MG63 (cell line): ENCODE results near the gene RPS6KA3. TPM values are rescaled to one million over a fixed set of nuclear protein-coding genes. Genes with fewer than 3 reads are reported as not detected.
A peak's percentile ranks its signal among the peaks of the same experiment; 100 is the strongest.
"Not testable (repeated sequence)": the region's sequence is repeated elsewhere in the genome, so short reads cannot be mapped to it uniquely, and the experiment has no call there.

Experiments
- DNase-seq: peaks from one replicate; pipeline ENCODE4 v3.0.0-alpha.2; 2020
- H3K27me3 ChIP-seq: fragments of 250-450 bp; sonication (Bioruptor Pico); 2 replicates; pipeline ENCODE4 v1.5.1; 2020; ENCODE audit warnings: mild to moderate bottlenecking, moderate library complexity
- H3K36me3 ChIP-seq: fragments of 250-450 bp; sonication (Bioruptor Pico); 2 replicates; pipeline ENCODE4 v1.5.1; 2020; ENCODE audit warnings: mild to moderate bottlenecking, moderate library complexity
- H3K4me3 ChIP-seq: fragments of 250-450 bp; sonication (Bioruptor Pico); 2 replicates; pipeline ENCODE4 v1.5.1; 2020; ENCODE audit warnings: mild to moderate bottlenecking, moderate library complexity
- H3K9me3 ChIP-seq: fragments of 250-450 bp; sonication (Bioruptor Pico); 2 replicates; pipeline ENCODE4 v1.5.1; 2020; ENCODE audit warnings: mild to moderate bottlenecking, moderate library complexity
- total RNA-seq: library from RNA; depleted of rRNA; stranded (reverse); fragments of >200 nt; shearing (Covaris generic); gene quantifications from 2 replicates; pipeline ENCODE4 v1.2.3, GENCODE V29; 2014; ENCODE audit warnings: low replicate concordance

The RPS6KA3 gene
- total RNA-seq, 1 experiment from 2014 or later: 25.5 TPM

- H3K4me3 ChIP-seq: no peak overlapping the region
- H3K27me3 ChIP-seq: no peaks in the 10 kb centered on the region
- H3K36me3 ChIP-seq: no peaks in the 10 kb centered on the region
- H3K9me3 ChIP-seq: no peaks in the 10 kb centered on the region
- DNase-seq: no peak
Measured at GRCh38 chrX:20269848-20270561, 3.3 kb upstream of the RPS6KA3 start.

GRCh38 chrX:20267931-20268701 lies 1.4 kb upstream of the RPS6KA3 start:
- DNase-seq: no peak
- Histone ChIP-seq H3K4me3 (no peak overlapping the region), H3K27me3 (no peaks in the 10 kb centered on the region), H3K9me3 (no peaks in the 10 kb centered on the region), H3K36me3 (no peaks in the 10 kb centered on the region)

- DNase-seq: no peak
- H3K36me3 ChIP-seq: no peaks in the 10 kb centered on the region
- no peak overlapping the region; the same call in 1 of the 2 replicates for H3K4me3 ChIP-seq
- H3K27me3 ChIP-seq: no peaks in the 10 kb centered on the region
- no peaks in the 10 kb centered on the region for H3K9me3 ChIP-seq
Measured at GRCh38 chrX:20267607-20267930, 860 bp upstream of the RPS6KA3 start.

GRCh38 chrX:20265726-20266681 lies 705 bp downstream of the RPS6KA3 start:
- H3K36me3 ChIP-seq: no peaks in the 10 kb centered on the region
- H3K4me3 ChIP-seq: peak overlapping the region; percentile 69
- no peaks in the 10 kb centered on the region for H3K27me3 ChIP-seq
- DNase-seq: peak; percentile 26
- H3K9me3 ChIP-seq: no peaks in the 10 kb centered on the region

- Histone ChIP-seq H3K9me3 (no peaks in the 10 kb centered on the region), H3K4me3 (peak overlapping the region; percentile 69), H3K27me3 (no peaks in the 10 kb centered on the region), H3K36me3 (no peaks in the 10 kb centered on the region)
- DNase-seq: peak; percentile 86
Measured at GRCh38 chrX:20265221-20265725, 1.4 kb downstream of the RPS6KA3 start.

- Histone ChIP-seq H3K27me3 (no peaks in the 10 kb centered on the region), H3K4me3 (no peak overlapping the region), H3K9me3 (no peaks in the 10 kb centered on the region), H3K36me3 (no peaks in the 10 kb centered on the region)
- DNase-seq: no peak
Measured at GRCh38 chrX:20263474-20263873, 3.2 kb downstream of the RPS6KA3 start.

- H3K9me3 ChIP-seq: no peaks in the 10 kb centered on the region
- H3K4me3 ChIP-seq: no peak overlapping the region
- no peaks in the 10 kb centered on the region for H3K36me3 ChIP-seq
- DNase-seq: no peak
- H3K27me3 ChIP-seq: no peaks in the 10 kb centered on the region
Measured at GRCh38 chrX:20260885-20261284, 5.8 kb downstream of the RPS6KA3 start.

DNA sequence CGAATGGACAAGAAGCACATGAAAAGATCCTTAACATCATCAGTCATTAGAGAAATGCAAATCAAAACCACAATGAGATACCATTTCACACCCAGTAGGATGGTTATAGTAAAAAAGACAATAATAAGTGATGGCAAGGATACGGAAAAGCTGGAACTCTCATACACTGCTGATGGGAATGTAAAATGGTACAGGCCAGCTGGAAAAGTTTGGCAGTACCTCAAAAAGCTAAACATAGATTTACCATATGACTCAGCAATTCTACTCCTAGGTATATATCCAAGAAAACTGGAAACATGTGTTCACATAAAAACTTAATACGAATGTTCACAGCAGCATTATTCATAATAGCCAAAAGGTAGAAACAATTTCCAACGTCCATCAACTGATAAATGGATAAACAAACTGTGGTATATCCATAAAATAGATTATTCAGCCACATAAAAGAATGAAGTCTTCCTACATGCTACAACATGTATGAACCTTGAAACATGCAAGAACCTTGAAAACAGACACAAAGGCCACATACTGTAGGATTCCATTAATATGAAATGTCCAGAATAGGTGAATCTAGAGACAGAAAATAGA lies 11.9 kb downstream of the RPS6KA3 start:
- no peaks in the 10 kb centered on the region for H3K36me3 ChIP-seq
- no peak overlapping the region for H3K4me3 ChIP-seq
- no peaks in the 10 kb centered on the region for H3K9me3 ChIP-seq
- no peaks in the 10 kb centered on the region for H3K27me3 ChIP-seq
- no peak for DNase-seq

DNA sequence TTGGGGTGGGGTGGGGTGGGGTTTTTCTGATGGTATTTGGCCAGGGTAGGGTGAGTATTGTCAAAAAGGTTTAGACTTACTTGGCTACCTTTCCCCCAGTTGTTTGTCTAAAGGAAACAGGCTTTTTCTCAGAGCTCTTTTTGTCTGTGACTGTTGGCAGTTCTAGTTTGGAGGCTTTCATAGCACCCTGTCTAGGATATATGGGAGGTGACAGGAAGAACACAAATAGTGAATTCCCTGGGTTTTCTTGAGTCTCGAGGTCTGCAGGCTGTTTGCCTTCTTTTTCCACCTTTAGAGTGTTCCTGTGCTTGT lies 13.5 kb downstream of the RPS6KA3 start:
- Histone ChIP-seq H3K9me3 (no peaks in the 10 kb centered on the region), H3K4me3 (no peak overlapping the region), H3K36me3 (no peaks in the 10 kb centered on the region), H3K27me3 (no peaks in the 10 kb centered on the region)
- no peak for DNase-seq

GRCh38 chrX:20252381-20253231 lies 14.1 kb downstream of the RPS6KA3 start:
- Histone ChIP-seq H3K27me3 (no peaks in the 10 kb centered on the region), H3K4me3 (no peak overlapping the region), H3K9me3 (no peaks in the 10 kb centered on the region), H3K36me3 (no peaks in the 10 kb centered on the region)
- peak; percentile 46 for DNase-seq

DNA sequence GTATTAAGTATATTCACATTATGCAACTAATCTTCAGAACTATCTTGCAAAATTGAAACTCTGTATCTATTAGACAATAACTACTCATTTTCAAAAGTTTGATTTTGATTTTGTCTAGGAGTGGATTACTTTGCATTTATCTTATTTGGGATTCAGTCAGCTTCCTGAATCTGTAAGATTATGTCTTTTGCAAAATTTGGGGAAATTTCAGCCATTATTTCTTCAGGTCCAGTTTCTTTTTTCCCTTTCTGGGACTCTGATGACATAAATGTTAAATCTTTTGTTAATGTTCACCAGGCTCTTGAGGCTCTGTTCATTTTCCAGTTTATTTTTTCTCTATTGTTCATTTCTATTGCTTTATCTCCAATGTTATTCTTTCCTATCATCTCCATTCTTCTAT lies 15.0 kb downstream of the RPS6KA3 start:
- Histone ChIP-seq H3K9me3 (no peaks in the 10 kb centered on the region), H3K36me3 (no peaks in the 10 kb centered on the region), H3K4me3 (no peak overlapping the region), H3K27me3 (no peaks in the 10 kb centered on the region)
- no peak for DNase-seq

- not testable (repeated sequence) for H3K9me3 ChIP-seq, H3K4me3 ChIP-seq, DNase-seq, H3K27me3 ChIP-seq, H3K36me3 ChIP-seq
Measured at GRCh38 chrX:20250146-20250545, 16.6 kb downstream of the RPS6KA3 start.

GRCh38 chrX:20248592-20249192 lies 18.0 kb downstream of the RPS6KA3 start:
- no peak overlapping the region for H3K4me3 ChIP-seq
- DNase-seq: no peak
- no peaks in the 10 kb centered on the region for H3K9me3 ChIP-seq
- no peaks in the 10 kb centered on the region for H3K36me3 ChIP-seq
- no peaks in the 10 kb centered on the region for H3K27me3 ChIP-seq

DNA sequence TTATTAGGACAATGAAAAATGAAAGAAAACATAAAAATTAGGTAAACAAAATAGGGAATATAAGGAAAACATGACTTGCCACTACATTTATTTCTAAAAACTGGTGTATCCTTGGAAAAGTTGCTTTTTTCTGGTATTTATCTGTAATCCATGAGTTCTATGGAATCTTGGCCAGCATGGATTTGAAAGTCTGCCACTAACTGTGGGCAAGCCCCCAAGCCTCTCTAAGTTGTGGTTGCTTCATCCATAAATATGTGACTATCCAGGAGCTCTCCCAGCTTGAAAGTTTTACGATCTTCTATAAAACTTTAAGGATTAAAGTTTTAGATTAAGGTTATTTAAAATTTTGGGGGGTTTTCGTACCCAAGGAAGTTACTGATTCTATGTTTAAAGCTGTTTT lies 21.8 kb downstream of the RPS6KA3 start:
- Histone ChIP-seq H3K36me3 (no peaks in the 10 kb centered on the region), H3K4me3 (no peak overlapping the region), H3K27me3 (no peaks in the 10 kb centered on the region), H3K9me3 (no peaks in the 10 kb centered on the region)
- DNase-seq: peak; percentile 47

GRCh38 chrX:20240201-20240600 lies 26.5 kb downstream of the RPS6KA3 start:
- no peaks in the 10 kb centered on the region for H3K9me3 ChIP-seq
- no peaks in the 10 kb centered on the region for H3K27me3 ChIP-seq
- no peak overlapping the region for H3K4me3 ChIP-seq
- no peak for DNase-seq
- no peaks in the 10 kb centered on the region for H3K36me3 ChIP-seq

GRCh38 chrX:20237864-20238263 lies 28.8 kb downstream of the RPS6KA3 start:
- peaks cover 3% of the 10 kb centered on the region for H3K36me3 ChIP-seq
- H3K27me3 ChIP-seq: no peaks in the 10 kb centered on the region
- DNase-seq: no peak
- H3K9me3 ChIP-seq: no peaks in the 10 kb centered on the region; the same call in 1 of the 2 replicates
- H3K4me3 ChIP-seq: no peak overlapping the region
